GM21515 (cell line): ENCODE results near the gene SPIN1.
"Not testable (repeated sequence)": the region's sequence is repeated elsewhere in the genome, so short reads cannot be mapped to it uniquely, and the experiment has no call there.

Experiments
- ATAC-seq: cut with Tn5 transposase; IDR thresholded peaks from one replicate; pipeline ENCODE4 v1.9.1; 2021; ENCODE audit not compliant: unreplicated experiment

The SPIN1 gene

GRCh38 chr9:88388203-88388885, at the start of gene SPIN1:
Gene SPIN1, plus strand, starts transcription at chr9:88388444. Its CDS starts 38,096 bp downstream, at chr9:88426540.
- peak; percentile 83 for ATAC-seq

- no peak for ATAC-seq
These were observed 48.9 kb upstream of the SPIN1 start for GRCh38 chr9:88339317-88339716.

GRCh38 chr9:88342246-88342645, 46.0 kb upstream of the SPIN1 start:
- no peak for ATAC-seq

GRCh38 chr9:88344013-88344412, 44.2 kb upstream of the SPIN1 start:
- ATAC-seq = no peak

- not testable (repeated sequence) for ATAC-seq
These were observed 37.9 kb upstream of the SPIN1 start for GRCh38 chr9:88350354-88350753.

- no peak for ATAC-seq
These were observed 33.1 kb upstream of the SPIN1 start for GRCh38 chr9:88355166-88355565.

GRCh38 chr9:88357250-88357649, 31.0 kb upstream of the SPIN1 start:
- not testable (repeated sequence) for ATAC-seq

- ATAC-seq = no peak
These were observed 29.5 kb upstream of the SPIN1 start for GRCh38 chr9:88358723-88359122.

- no peak for ATAC-seq
These were observed 28.3 kb upstream of the SPIN1 start for GRCh38 chr9:88359974-88360373.

GRCh38 chr9:88362681-88363080, 25.6 kb upstream of the SPIN1 start:
- no peak for ATAC-seq

- no peak for ATAC-seq
These were observed 24.6 kb upstream of the SPIN1 start for GRCh38 chr9:88363661-88364060.

GRCh38 chr9:88364706-88365105, 23.5 kb upstream of the SPIN1 start:
- no peak for ATAC-seq

GRCh38 chr9:88370346-88370745, 17.9 kb upstream of the SPIN1 start:
- ATAC-seq = no peak

GRCh38 chr9:88372103-88372654, 16.1 kb upstream of the SPIN1 start:
- ATAC-seq = no peak

- no peak for ATAC-seq
These were observed 15.2 kb upstream of the SPIN1 start for GRCh38 chr9:88373045-88373444.

GRCh38 chr9:88378317-88378716, 9.9 kb upstream of the SPIN1 start:
- no peak for ATAC-seq

GRCh38 chr9:88379352-88379751, 8.9 kb upstream of the SPIN1 start:
- no peak for ATAC-seq

GRCh38 chr9:88380118-88380517, 8.1 kb upstream of the SPIN1 start:
- ATAC-seq = no peak

- not testable (repeated sequence) for ATAC-seq
These were observed 6.9 kb upstream of the SPIN1 start for GRCh38 chr9:88381322-88381721.

GRCh38 chr9:88383176-88383575, 5.1 kb upstream of the SPIN1 start:
- ATAC-seq = no peak

- ATAC-seq = not testable (repeated sequence)
These were observed 2.1 kb upstream of the SPIN1 start for GRCh38 chr9:88386137-88386536.

GRCh38 chr9:88387036-88387551, 1.1 kb upstream of the SPIN1 start:
- peak; percentile 0 for ATAC-seq
